ENCODE data around the gene CCNL1.
"Not testable (repeated sequence)": the region's sequence is repeated elsewhere in the genome, so short reads cannot be mapped to it uniquely, and the experiment has no call there.

CCNL1 gene

DNA sequence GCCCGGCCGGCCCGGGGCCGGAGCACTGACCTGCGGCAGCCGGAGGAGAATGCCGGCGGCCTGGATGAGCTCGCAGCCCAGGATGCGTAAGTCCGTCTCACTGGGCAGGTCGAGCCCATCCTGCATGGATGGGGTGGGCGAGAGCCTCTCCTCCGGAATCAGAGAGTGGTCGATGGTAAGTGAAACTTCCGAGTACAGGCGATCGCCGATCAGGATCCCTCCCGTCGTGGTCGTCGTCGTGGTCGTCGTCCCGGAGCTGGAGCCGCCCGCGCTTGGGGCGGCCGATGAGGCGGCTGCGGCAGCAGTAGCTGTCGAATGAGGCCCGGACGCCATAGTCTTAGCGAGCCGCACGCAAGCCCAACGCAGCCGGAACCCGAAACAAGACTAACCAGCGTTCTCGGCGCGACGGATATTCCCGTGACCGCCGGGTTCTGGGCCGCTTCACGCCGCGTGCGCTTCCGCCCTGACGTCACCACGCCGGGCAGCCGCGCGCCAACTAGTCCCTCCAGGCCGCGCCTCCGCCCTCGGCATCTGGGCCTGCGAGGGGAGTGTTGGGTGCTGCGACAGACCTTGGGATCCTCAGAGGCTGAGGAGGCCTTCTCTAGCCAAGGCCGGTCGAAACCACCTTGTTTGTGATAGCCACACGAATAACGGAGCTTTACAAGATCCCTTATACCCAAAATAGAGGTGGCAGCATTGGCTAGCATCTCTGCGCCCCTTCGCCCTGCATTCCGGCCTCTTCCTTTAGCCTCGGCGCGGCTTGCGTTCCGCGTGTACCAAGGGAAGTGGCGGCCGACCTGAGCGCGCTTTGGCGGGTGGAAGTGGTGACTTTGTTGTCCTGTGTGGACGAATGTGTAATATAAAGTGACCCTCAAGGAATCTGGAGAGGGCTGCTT, at the start of gene CCNL1:
Gene CCNL1, minus strand, starts transcription at position 386 of the 896 bp plus-strand sequence. Its CDS starts 53 bp downstream, at position 333.
- peak; percentile 96 for DNase-seq

GRCh38 chr3:157204880-157205279, 44.9 kb upstream of the CCNL1 start:
- DNase-seq: no peak

DNA sequence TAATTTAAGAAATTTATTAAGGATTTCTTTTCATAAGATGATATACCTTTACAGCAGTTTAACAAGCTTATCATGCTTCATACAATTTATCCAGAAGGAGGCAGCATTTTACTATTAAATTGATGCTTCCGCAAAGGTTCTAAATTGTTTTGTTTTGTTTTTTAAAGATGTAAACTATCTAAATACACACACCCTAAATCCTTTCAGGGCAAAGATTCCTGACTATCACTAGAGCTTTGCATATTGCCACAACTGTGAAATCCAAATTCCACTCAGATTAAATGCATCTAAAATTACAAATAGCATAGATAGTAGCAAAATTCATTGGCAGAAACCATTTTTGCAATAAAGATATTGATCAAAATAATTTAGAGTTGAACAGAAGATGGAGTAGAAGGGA, 44.5 kb upstream of the CCNL1 start:
- DNase-seq: no peak

DNA sequence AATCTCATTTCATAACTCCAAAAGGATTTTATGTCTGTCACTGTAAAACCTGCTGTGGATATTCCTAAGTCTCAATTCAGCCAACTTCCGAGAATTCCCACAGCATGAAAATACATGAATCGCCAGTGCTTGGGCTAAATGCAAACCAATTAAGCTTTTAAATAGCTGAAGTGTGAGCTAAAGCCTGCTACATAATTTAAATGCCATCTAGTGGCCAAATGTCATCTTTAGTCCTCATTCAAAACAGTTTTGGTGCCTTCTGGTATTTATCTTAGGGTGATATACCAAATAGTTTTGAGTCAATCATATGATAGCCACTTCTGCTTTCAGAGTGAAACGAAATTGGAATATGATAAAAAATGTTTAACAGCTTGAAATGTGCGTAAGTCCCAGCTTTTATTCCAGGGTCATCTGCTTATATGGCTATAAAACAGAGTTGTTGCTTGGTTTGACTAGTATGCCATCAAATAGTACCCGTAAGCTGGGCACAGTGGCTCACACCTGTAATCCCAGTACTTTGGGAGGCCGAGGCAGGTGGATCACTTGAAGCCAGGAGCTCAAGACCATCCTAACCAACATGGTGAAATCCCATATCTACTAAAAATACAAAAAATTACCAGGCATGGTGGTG, 41.8 kb upstream of the CCNL1 start:
- DNase-seq: no peak

- DNase-seq: no peak
Measured at GRCh38 chr3:157199841-157200240, 39.9 kb upstream of the CCNL1 start.

DNA sequence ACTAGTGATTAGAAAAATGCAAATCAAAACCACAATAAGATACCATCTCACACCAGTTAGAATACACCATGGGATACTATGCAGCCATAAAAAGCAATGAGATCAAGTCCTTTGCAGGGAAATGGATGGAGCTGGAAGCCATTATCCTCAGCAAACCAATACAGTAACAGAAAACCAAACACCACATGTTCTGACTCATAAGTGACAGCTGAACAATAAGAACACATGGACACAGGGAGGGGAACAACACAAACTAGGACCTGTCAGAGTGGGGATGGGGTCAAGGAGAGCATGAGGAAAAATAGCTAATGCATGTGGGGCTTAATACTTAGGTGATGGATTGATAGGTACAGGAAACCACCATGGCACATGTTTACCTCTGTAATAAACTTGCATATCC, 36.0 kb upstream of the CCNL1 start:
- no peak for DNase-seq

GRCh38 chr3:157191149-157191548, 31.2 kb upstream of the CCNL1 start:
- not testable (repeated sequence) for DNase-seq

DNA sequence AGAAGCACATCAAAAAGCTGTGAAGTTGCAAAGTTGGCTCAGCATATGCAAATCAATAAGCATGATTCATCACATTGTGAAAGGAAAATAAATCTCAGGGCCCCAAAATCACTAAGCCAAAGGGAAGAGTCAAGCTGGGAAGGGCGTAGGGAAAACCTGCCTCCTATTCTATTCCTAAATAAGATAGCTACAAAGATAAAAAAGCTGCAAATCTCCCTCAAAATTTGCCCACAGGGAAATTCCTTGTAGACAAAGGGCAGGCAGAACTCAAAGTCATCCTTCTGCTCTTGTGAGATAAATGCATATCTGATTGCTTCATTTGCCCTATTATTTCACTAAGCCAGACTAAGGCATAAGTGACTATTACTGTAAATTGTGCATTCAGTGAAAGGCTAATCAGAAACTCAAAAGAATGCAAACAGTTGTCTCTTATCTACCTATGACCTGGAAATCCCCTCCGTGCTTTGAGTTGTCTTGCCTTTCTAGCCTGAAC, 30.5 kb upstream of the CCNL1 start:
- no peak for DNase-seq

DNA sequence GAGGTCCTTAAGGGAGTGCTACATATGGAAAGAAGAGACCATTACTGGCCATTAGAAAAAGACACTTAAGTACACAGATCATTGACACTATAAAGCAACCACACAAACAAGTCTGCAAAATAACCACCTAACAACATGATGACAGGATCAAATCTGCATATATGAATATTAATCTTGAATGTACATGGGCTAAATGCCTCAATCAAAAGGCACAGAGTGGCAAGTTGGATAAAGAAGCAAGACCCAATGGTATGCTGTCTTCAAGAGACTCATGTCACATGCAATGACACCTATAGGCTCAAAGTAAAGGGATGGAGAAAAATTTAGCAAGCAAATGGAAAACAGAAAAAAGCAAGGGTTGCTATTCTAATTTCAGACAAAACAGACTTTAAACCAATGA, 28.4 kb upstream of the CCNL1 start:
- DNase-seq: no peak

GRCh38 chr3:157182879-157183278, 22.9 kb upstream of the CCNL1 start:
- no peak for DNase-seq

DNA sequence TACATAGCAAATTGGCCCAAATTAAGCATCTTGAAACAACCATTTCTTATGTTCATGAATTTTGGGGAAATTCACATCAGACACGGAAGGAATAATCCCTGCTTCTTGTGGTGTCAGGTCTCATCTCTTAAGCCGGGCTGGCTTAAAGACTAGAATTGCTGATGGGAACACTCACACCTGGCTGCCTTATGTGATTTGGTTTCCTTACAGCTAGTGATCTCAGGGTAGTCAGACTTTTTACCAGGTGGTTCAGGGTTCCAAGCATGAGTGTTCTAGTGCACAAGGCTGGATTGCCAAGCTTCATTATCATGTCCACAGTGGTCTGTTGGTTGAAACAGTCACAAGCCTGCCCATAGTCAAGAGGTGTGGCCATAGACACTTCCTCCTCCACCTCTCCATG, 20.3 kb upstream of the CCNL1 start:
- DNase-seq: no peak

- no peak for DNase-seq
Measured at GRCh38 chr3:157179365-157179803, 19.4 kb upstream of the CCNL1 start.

DNA sequence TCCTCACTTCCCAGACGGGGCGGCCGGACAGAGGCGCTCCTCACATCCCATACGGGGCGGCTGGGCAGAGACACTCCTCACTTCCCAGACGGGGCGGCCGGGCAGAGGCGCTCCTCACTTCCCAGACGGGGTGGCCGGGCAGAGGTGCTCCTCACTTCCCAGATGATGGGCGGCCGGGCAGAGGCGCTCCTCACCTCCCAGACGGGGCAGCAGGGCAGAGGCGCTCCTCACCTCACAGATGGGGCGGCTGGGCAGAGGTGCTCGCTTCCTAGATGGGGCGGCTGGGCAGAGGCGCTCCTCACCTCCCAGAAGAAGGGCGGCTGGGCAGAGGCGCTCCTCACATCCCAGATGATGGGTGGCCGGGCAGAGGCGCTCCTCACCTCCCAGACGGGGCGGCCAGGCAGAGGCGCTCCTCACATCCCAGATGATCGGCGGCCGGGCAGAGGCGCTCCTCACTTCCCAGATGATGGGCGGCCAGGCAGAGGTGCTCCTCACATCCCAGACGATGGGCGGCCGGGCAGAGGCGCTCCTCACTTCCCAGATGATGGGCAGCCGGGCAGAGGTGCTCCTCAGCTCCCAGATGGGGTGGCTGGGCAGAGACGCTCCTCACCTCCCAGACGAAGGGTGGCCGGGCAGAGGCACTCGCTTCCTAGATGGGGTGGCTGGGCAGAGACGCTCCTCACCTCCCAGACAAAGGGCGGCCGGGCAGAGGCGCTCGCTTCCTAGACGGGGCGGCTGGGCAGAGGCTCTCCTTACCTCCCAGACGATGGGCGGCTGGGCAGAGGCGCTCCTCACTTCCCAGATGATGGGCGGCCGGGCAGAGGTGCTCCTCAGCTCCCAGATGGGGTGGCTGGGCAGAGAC, 18.8 kb upstream of the CCNL1 start:
- DNase-seq: not testable (repeated sequence)

DNA sequence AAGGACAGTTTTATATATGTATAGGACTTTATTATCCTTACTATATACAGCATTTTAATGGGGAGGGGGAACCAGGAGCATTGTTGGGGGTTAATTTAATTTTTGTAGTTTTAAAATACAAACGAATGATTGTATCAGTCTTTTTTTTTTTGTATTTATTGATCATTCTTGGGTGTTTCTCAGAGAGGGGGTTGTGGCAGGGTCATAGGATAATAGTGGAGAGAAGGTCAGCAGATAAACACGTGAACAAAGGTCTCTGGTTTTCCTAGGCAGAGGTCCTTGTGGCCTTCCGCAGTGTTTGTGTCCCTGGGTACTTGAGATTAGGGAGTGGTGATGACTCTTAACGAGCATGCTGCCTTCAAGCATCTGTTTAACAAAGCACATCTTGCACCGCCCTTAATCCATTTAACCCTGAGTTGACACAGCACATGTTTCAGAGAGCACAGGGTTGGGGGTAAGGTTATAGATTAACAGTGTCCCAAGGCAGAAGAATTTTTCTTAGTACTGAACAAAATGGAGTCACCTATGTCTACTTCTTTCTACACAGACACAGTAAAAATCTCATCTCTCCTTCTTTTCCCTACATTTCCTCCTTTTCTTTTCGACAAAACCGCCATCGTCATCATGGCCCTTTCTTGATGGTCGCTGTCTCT, 18.0 kb upstream of the CCNL1 start:
- not testable (repeated sequence) for DNase-seq

DNA sequence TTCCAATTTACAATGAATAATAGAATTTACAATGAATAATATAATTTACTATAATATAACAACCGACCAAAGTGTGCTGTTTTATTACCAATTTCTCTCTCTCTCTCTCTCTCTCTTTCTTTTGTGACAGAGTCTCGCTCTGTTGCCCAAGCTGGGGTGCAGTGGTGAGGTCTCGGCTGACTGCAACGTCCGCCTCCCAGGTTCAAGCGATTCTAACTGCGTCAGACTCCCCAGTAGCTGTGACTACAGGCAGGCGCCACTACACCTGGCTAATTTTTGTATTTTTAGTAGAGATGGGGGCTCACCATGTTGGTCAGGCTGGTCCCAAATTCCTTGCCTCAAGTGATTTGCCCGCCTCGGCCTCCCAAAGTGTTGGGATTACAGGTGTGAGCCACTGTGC, 17.0 kb upstream of the CCNL1 start:
- no peak for DNase-seq

DNA sequence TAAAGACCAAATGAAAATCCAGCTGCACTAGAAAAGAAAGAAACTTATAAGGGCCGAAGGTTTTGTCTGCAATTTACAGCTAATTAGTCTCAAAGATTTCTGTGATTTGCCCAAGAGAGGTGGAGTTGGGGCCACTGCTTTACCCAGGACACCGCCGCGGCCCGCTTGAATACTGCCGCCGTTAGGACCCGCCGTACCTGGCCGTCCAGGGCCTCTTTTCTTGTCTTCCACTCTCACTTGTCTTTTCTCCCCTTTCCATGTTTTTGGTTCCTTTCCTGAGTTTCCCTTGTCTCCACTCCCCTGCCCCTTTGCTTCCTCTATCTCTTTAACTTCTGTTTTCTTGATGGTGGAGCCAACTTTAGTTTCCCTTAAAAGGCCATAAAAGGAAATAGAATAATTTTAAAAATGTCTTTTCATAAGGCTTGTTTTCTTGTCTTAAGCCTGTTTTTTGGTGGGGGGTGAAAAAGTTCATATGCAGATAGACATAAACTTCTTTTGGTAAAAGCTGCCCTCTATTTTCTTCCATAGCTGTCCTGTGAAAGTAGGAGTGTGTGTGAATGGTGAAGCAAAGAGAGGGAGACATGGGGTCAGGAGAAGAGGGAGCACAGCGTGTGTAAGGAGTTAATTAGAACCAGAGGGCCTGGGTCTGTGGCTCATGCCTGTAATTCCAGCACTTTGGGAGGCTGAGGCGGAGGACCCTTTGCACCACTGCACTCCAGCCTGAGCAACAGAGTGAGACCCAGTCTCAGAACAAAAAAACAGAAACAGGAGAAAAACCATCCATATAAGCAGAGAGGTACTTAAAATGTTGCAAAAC, 16.0 kb upstream of the CCNL1 start:
- DNase-seq: no peak

GRCh38 chr3:157174649-157175498, 14.9 kb upstream of the CCNL1 start:
- peak; percentile 97 for DNase-seq

DNA sequence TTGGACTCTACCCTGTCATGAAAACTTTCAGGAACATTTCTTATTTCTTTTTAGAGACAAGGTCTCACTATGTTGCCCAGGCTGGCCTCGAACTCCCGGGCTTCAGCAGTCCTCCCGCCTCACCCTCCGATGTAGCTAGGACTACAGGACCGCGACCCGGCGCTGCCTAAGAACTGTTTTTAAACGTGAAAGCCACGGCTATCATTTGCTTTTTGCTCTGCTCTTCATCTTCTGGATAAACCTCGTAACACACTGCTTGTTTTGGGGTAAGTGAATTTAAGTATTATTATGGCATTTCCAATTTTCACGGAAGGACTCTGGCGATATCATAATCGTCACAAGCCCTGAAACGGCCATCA, 14.3 kb upstream of the CCNL1 start:
- peak; percentile 24 for DNase-seq

DNA sequence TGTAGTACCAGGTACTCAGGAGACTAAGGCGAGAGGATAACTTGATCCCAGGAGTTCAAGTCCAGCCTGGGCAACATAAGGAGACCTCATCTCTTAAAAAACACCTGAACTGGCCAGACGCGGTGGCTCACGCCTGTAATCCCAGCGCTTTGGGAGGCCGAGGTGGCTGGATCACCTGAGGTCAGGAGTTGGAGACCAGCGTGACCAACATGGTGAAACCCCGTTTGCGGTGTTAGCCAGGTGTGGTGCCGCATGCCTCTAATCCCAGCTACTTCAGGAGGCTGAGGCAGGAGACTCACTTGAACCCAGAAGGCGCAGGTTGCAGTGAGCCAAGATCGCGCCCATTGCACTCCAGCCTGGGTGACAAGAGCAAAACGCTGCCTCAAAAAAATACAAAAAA, 13.4 kb upstream of the CCNL1 start:
- DNase-seq: not testable (repeated sequence)

DNA sequence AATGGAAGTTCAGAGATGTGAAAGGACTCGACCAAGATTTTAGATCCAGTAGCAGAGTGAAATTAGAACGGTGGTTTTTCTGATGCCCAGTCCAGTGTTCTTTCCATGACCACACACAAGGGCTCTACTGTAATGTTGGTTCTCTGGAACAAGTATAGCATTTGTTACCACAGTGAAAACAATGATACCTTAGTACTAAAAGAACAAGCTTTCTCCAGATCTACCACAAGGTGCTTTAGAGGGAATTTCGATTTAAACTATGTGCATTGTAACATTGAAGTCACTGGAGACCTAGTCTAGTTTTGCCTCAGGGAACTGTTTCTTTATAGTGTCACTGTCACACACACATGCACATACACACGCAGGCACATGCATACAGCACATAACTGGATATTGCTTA, 12.8 kb upstream of the CCNL1 start:
- DNase-seq: no peak

GRCh38 chr3:157170861-157171260, 10.9 kb upstream of the CCNL1 start:
- no peak for DNase-seq
